Cortex of kidney (tissue), 1 donor: Measurements from ENCODE around the gene NFASC.

Experiments
- DNase-seq: peaks from one replicate; lab custom pipeline; 2025; lab: John Stamatoyannopoulos, UW

Gene NFASC

DNA sequence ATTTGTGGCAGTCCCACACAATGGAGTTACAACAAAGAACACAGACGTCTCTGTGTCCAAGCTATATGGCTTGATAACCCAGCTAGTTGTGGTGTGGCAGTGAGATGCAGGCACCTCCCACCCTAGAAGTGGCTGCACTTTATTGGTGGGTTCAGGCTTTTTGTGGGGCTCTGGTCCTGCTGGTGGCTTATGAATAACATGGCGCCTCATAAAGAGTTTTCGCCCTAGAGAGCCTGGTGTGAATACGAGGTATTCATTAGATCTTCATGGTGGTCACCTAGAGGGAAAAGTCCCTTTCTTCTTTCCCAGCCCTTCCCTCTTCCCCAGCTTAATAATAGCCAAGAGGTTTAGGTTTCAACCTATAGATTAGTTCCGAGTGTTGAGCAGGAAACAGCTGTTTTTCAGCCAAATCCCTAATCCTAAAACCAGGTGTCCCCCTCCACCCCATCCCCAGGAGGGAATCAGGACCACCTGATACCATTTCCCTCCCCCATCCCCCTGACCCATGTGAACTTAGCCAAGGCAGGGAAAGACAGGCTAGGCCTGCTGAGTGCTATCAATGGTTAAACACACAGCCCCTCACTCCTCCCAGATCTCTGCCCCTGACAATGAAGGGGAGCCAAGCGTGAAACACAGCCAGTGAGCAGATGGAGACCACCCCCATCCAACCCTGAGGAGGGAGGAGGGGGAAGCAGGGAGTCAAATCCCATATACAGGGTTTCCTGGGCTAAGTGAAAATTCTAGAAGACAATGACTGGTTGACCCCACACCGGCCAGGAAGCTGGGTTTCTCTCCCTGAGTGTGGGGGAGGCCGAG, 58.2 kb downstream of the NFASC start:
- DNase-seq, result no peak

DNA sequence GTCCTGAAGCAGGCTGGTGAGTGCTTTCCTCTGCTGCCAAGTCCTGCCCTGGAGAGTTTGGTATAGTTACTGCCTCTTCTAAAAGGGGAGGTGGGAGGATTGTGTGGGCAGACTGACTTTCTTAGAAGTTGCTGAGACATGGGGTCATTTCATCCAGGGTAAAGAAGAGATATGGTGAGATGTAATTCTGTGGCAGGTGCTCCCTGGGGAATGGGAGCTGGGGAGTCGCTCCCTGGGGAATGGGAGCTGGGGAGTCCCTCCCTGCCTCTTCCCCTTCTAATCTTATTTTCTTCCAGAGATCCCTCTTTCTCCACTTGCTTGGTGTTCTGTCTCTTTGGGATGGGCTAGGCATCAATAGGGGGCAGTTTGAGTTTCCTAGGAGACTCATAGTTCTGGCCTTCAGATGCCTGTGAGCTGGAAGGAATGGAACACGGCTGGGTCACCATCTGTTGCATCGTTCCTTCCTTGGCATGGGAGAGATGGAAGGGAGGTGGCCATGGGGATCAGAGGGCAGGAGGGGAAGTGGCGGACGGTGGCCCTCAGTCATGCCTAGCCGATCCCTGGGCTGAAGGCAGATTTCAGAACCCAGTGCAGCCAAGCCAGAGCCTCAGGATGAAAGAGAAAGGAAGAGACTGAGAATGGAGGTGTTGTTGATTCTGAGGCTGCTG, 59.0 kb downstream of the NFASC start:
- no peak for DNase-seq

DNA sequence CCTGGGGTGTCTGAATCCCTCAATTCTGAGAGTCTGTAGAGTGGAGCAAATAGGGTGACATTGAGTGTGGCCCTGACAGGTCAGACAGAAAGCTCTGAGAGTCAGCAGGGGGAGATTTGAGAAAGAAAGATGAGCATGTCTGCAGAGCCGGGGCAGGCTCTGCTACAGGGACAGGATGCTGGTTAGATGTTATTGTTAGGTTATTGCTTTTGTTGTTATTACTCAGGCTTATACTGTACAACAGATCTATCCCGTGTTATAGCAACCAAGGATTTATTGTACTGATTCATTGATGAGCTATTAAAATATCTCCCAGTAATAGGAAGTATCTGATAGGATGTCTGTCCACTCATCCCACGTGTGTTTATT, 59.5 kb downstream of the NFASC start:
- no peak for DNase-seq

DNA sequence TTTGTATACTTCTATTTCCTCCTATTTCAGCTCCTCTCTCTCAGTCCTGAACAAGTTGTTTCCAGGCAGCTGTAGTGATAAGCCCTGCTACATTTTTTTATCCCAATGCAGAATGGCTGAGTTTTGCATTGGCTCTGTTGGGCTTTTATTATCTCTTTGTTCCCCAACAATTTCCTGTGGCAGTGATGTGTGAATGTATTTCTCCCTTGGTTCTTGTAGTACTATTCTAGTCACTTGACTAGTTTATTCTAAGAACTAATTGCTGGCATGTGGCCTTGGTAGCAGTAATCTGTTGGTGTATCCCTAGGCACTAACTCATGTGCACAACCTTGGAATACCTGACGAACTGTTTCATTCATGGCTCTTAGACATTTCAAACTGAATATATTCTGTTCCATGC, 60.7 kb downstream of the NFASC start:
- no peak for DNase-seq

DNA sequence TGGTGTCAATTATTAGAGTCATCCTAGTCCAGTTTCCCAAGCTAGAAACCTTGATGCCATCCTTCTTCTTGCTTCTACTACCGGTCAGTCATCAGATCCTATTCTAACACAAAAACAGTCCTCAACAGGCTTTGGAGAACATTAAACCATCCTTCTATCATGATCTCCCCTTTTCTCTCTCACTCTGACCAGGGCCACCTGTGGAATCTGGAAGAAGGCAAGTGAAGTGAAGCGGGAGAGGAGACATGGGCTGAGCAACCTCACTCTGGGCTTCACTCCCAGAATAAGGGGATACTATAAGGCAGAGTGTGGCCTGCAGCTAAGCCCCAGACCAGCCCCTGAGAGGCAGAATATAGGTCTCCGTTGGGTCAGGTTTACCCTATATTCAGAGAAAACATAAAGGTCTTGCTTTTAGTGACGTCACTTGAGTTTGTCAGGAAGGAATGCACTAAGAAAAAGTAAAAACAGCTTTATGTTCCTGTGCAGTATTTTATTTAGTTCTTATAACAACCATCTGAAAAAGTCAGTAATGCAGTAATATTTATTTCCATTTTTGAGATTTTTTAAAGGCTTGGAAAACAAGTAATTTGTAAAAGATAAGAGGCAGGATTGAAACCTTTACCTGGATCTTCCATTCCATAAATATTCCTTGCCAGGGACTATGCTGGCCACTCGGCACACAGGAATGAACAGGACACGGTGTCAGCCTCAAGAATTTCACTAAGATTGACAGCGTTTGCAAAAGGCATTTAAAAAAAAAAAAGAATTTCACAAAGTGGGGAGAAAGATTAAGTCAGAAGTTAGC, 61.3 kb downstream of the NFASC start:
- no peak for DNase-seq

DNA sequence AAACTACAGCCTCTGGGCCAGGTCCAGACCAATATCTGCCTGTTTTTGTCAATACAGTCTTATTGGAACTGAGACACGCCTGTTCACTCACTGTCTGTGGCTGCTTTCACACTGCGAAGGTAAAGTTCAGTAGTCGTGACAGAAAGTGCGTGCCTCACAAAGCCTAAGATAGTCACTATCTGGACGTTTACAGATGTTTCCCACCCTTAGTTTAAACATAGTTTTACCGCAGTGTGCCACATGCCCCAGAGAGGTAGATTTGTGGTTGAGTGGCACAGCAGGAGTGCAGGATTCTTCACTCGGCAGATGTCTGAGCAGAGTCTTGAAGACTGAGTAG, 61.9 kb downstream of the NFASC start:
- no peak for DNase-seq

DNA sequence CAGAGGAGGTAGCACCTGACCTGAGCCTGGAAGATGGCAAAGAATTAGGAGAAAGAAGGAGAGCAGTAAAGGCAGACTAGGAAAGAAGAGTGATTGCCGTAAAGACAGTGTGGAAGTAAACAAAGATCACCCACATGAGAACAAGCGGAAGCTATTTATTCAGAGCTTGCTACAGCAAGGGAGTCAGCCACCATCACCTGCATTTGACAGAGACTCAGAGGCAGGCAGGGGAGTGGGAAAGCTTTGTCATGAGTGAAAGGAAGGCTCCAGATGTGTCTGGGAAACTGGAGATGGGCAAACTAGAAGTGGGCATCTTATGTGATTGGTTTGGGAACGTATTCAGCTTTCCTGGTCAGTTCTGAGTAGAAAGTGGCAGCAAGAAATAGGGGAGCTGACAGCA, 64.5 kb downstream of the NFASC start:
- no peak for DNase-seq

DNA sequence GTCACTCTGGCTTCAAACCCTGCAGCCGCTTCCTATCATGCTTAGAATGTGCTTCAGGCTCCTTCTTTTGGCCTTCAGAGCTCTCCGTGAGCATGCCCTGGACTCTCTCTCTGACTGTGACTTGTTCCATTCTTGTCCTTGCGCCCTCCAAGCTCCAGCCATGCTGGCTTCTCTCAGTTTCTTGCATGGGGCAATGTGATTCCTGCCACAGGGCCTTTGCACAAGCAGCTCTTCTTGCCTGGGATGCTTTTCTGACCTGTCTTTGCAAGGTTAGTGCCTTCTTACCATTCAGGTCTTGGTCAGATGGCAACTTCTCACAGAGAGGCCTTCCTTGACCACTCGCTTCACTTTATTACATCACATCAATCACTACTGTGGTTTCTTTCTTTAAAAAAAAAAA, 66.1 kb downstream of the NFASC start:
- no peak for DNase-seq

DNA sequence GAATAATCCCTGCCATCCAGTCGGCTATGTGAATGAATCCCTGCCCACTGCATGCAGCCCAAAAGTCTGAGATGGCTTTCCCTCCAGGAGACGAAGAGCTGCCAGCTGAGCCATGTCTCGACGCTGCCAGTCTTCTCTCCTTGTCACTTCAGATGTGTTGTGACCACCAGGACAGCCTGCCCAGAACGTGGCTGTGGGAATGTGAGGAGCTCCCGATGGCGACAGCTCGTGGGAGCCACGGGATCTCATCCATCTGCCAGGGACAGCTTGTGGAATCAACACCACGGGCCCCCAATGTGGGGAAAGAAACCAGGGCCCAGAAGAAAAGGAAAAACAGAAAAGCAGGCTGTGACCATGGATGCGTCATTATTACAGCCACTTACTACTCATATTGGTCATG, 67.2 kb downstream of the NFASC start:
- DNase-seq, result no peak

DNA sequence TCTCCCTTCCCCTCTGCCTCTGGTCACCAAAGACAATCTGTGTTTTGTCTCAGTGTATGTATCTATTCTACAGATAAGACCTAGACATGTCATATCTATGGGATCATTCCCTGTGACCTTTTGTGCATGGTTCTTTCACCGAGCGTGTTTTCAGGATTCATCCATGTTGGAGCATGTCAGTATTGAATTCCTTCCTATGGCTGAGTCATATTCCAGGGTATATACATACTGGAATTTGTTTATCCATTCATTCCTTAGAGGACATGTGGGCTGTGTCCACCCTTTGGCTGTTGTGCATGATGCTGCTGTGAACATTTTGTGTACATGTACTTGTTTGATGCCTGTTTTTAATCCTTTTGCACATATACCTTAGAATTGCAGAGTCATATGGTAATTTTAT, 69.9 kb downstream of the NFASC start:
- DNase-seq, result no peak

DNA sequence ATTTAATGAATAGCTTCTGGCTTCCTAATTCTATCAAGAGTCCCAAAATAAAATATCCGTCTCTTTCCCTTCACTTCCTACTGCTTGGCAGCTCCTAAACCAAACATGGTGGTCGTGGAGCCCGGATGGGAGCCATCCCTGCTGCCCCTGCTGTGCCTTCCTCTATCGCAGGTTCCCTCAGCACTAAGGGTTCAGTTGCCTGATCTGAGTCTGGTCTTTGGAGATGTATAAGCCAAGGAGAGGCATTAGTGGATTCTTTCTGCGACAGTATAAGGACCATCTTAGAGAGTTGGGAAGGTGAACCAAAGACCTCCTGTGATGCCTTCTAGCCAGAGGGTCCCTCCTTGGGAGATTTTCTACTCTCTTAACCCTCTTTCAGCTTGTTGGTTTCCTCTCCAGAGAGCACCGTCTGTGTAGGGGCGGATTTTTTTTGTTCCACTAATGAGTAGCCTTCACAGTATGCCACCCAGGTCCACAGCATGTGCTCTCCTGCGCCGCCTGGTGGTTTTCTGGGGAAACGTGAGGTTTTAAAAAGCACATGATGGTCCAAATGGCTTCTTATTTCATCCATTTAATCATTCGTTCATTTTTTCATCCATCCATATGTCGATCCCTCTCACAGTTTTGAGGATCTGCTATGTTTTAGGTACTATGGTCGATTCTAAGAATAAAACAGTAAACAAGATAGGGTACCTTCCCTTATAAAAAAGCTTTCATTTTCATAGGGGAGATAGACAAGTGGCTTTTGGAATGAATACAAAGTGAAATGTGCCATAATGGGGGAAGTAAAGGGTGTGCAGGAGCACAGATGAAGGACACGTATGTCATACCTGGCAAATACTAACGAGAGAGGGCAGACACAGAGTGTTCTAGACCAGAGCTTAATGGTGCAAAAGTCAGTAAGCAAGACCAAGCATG, 71.0 kb downstream of the NFASC start:
- no peak for DNase-seq

DNA sequence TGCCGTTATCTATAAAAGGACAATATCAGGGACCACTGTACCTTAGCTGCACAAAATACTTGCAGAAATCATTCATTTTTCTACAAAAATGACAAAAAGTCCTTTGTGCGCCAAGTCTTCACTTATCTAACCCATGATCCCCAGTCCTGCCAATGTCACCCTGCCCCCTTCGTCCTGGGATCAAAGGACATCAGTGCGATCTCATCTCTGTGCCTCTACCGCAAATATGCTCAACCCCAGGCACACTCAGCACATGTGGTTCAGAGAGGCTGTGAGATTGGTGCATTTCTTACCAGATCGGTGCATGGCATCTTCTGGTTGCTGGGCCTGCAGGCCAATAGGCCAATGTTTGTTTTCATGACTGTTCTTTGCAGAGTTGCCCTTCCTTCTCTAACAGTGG, 72.8 kb downstream of the NFASC start:
- DNase-seq, result no peak

DNA sequence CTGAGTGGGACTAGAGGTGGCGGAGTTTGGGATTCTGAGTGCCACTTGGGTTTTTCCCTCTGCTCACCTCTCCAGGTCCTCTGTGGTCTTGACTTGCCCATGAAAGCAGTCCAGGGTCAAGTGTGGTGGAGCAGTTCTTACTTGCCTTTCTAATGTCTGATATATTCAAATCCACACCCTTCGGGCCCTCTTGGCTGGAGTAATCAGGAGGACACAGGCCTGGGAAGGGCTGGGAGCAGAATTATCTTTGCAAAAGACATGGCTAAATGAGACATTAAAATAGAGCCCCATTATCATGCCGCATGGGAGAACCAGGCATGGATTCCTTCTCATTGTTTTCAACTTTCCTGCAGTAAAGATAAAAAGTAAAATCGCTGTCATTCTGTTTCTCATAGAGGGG, 74.0 kb downstream of the NFASC start:
- no peak for DNase-seq

DNA sequence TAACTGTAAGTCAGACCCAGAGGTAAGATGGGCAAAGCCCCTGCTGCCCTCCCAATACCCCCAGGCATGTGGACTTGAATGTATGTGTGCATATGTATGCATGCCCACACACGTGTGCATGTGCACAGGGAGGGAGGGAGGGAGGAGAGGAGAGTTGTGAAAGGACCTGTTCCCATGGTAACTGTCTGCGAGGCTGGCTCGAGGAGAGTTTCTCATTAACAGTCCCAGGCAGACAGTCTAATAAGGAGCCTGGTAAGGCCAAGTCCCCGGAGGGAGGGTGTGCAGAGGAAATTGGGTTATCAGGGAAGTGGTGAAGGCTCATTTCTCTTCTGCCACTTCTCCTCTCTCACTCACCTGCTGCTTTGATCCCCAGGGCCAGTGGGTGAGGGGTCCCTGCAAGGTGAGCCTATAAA, 74.9 kb downstream of the NFASC start:
- DNase-seq, result no peak

DNA sequence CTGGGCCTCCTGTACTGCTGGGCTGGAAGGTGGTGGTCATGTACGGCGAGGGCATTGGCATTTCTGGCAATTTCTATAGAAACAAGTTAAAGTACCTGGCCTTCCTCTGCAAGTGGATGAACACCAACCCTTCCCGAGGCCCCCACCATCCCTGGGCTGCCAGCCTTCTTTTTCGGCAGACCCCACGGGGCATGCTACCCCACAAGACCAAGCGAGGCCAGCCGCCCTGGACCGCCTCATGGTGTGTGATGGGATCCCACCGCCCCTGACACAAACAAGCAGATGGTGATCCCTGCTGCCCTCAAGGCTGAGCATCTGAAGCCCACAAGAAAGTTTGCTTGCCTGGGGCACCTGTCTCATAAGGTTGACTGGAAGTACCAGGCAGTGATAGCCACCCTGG, 76.0 kb downstream of the NFASC start:
- DNase-seq, result no peak

DNA sequence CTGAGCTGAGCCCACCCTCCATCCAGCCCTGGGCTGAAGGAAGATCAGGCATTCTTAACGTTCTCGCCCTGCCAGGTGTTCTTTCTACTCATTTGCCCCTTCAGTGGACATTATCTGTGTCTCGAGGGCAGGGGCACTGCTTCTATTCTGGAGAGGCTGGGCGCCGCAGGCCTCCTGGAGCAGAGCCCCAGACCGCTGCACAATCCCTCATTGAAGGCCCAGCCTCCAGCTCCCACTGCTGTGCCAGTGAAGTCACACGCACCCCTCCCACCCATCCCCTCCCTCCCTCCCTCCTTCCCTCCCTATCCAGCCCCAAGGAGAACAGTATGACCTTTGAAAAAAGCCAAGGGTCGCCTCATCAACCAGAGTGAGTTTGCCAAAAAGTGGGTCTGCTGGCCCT, 76.7 kb downstream of the NFASC start:
- no peak for DNase-seq

DNA sequence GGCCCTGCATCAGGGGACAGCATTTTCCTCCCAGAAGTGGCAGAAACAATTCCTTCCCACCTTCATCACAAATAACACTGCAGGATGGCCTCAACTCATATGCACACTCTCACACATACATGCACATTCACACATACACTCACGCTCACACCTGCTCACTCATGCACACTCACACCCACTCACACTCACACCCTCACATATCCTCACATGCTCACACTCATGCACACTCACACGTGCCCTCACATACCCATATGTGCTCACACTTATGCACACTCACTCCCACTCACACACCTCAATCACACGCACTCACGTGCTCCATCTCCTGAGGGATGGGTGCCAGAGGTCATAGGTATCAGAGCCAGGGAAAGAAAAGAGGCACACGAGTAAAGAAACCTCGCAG, 77.1 kb downstream of the NFASC start:
- DNase-seq, result no peak

DNA sequence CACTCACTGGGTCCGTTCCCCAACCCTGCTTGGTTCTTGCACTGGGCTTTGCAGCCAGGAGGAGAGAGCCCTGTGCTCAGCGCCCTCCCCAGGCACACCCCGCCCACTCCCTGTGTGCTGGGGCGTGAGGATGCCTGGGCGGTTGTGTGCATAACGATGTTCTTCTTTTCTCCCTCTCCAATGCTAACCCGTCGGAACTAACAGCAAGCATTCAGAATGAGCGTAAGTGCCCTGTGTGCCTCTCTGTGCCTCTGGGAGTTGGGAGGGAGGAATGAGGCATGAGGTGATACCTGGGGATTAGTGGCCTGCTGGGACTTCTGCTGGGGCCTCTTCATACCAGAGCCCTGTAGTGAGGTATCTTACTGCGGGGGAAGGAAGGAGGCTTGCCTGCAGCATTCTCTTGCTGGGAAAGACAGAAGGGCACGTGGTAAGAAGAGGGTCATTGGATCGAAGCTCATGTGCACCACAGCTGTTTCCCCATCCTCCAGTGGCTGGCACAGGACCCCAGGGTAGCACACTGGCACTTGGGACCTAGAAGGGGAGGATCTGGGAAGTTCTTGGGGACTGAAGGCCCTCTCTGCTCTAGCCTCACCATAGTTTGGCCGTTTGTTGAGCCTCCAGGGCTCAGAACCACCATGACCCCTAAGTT, 79.8 kb downstream of the NFASC start:
- no peak for DNase-seq

DNA sequence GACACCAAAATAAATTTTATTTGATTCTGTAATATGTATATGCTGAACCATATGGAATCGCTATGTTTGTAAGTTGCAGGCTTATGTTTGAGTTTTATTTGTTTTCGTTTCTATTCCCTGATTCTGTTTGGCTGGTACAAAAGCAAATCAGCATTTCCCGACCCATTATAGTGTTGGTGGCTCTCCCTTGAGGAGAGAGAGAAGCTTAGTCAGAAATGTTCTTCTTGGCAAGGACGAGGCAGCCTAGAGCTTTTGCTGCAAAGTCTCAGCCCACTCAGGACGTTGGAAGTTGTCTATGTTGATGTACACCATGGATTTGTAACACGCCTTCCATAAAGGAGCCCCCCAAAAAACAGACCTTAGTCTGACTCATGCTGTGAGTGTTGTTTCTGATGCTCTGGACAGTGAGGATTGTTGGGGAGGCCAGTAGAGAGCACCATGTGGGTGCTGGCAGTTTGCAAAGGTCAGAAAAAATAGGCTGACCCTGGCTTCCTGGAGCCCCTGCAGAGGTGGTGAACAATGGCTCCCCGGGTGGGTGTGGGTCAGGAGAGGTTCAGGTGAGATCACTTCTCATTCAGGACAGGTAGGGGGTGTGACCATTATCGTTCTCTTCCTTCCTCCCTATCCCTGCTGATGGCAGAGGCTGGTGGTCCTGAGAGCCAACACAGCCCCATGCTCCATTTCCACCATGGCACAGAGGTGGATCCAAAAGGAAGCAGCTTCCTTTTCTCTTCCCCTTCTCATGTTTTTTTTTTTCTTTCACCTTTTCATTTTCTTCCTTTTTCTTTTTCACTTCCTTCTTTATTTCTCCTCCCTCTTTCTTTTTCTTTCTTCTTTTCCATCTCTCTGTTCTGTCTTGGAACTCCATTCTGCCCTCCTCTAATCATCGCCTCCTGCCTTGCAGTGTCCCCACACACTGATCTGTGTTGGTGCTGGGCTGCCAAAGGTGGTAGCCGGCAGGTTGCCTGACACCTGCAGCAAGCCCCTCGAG, 88.0 kb downstream of the NFASC start:
- DNase-seq, result no peak

DNA sequence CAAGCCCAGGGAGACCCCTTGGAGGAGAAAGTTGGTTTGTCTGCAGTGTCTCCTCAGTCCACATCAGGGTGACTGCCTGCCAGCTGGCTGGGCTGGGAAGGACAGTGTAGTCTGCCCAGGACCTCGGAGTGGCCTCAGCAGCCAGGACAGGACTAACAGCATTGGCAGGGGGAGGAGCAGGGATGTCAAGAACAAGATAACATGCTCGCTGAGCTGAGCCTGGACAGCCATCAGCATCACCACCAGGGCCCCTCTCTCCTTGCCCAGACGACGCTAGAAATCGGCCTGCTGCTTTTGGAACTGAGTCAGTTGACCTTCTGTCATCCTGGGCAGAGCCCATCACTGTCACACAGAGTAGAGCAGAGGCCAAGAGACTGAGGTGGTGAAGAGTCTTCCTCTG, 88.7 kb downstream of the NFASC start:
- DNase-seq, result no peak
